Large intestine (tissue), 3 donors: ENCODE measurements around the gene CATSPERZ. TPM values are rescaled to one million over a fixed set of nuclear protein-coding genes. Genes with fewer than 3 reads are reported as not detected.
A peak's percentile ranks its signal among the peaks of the same experiment; 100 is the strongest.

Experiments used
- DNase-seq, 2 donors: peaks; one replicate each; pipeline versions ENCODE4 v3.0.0 to v3.0.0-alpha.2; 2013
- H3K27ac ChIP-seq: one replicate; pipeline ENCODE4 v1.5.1; 2013; ENCODE audit warnings: low read length
- H3K27me3 ChIP-seq: 2 replicates; pipeline ENCODE4 v1.6.1; 2013; ENCODE audit warnings: low read length; ENCODE audit not compliant: control insufficient read depth, insufficient read depth
- H3K36me3 ChIP-seq: 2 replicates; pipeline ENCODE4 v1.6.1; 2013; ENCODE audit warnings: low read length; ENCODE audit not compliant: control insufficient read depth, insufficient read depth
- H3K4me1 ChIP-seq: one replicate; pipeline ENCODE4 v1.6.1; 2013; ENCODE audit warnings: low read length; ENCODE audit not compliant: control insufficient read depth, insufficient read depth
- H3K4me3 ChIP-seq: one replicate; pipeline ENCODE4 v1.5.1; 2013; ENCODE audit warnings: low read length
- H3K9me3 ChIP-seq: one replicate; pipeline ENCODE4 v1.6.1; 2013; ENCODE audit warnings: mild to moderate bottlenecking, low read depth, low read length, moderate library complexity; ENCODE audit not compliant: control insufficient read depth
- WGBS: methylation state at CpG from one replicate; pipeline ENCODE4 v1.1.5; 2013; ENCODE audit warnings: low lambda C conversion rate; ENCODE audit not compliant: insufficient coverage; 5-methylcytosine and 5-hydroxymethylcytosine counted together
- polyA plus RNA-seq: library from polyadenylated mRNA; unstranded; fragments of 120-200 nt; gene quantifications from one replicate; pipeline ENCODE4 v1.2.1, GENCODE V29; 2013

The CATSPERZ gene
- polyA plus RNA-seq, 1 donor: 0.15 TPM

DNA sequence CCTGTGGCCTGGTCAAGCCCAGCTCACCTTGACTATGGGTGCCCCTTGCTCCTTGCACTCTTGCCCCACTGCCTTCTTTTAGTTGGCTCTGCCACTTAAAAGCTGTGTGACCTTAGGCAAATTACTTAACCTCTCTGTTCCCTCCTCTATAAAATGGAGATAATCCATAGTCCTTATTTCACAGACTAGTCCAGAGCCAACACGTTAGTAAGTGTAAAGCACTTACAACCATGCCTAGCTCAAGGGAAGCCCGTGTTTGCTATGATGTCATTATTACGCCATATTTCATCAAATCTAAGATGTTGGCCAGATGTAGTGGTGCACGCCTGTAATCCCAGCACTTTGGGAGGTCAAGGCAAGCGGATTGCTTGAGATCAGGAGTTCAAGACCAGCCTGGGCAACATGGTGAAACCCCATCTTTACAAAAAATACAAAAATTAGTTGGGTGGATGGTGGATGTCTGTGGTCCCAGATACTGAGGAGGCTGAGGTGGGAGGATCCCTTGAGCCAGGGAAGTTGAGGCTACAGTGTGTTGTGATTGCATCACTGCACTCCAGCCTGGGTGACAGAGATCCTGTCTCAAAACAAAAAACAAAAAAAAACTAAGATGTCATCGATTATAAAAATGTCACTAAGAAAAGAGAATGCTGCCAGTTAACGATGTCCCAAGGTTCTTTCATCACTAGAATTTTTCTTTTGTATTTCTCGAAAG, 37.5 kb downstream of the CATSPERZ start:
- Histone ChIP-seq H3K27ac (no peak overlapping the region), H3K36me3 (no peaks in the 10 kb centered on the region), H3K4me3 (no peak overlapping the region), H3K4me1 (peaks cover 23% of the 10 kb centered on the region), H3K27me3 (peaks cover 16% of the 10 kb centered on the region), H3K9me3 (peaks cover 4% of the 10 kb centered on the region)
- WGBS: 89% methylated on average over 4 of the region's 8 CpGs
- DNase-seq: no peak

DNA sequence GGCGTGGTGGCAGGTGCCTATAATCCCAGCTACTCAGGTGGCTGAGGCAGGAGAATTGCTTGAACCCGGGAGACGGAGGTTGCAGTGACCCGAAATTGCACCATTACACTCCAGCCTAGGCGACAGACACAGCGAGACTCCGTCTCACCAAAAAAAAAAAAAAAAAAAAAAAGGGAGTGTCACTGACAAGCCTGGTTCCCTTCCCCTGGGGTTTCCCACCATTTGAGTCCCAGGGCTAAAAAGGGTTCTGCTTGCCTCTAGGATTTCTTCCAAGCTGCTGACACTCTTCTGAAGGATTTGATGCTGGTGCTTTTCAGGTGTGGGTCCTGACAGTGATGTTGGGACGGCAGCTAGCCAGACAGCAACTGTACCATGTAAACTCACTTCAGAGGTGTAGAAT, 38.6 kb downstream of the CATSPERZ start:
- H3K4me1 ChIP-seq: peaks cover 32% of the 10 kb centered on the region
- WGBS: no CpG with 5 or more reads among the region's 8 CpGs
- no peak overlapping the region for H3K4me3 ChIP-seq
- no peaks in the 10 kb centered on the region for H3K36me3 ChIP-seq
- DNase-seq: no peak
- peaks cover 16% of the 10 kb centered on the region for H3K27me3 ChIP-seq
- H3K27ac ChIP-seq: no peak overlapping the region
- H3K9me3 ChIP-seq: peaks cover 4% of the 10 kb centered on the region

DNA sequence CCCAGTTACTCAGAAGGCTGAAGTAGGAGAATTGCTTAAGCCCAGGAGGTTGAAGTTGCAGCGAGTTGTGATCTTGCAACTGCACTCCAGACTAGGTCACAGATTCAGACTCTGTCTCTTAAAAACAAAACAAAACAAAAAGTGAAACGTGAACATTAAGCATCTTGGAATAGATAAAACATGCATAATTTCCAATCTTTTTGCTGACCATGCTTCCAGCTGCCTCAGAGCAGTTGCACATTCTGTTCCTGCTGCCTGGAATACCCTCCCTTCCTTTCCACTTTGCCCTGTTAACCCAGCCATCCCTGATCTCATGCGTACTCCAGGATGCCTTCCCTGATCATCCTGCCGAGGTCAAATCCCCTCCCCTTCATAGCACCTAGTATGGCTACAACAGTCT, 39.1 kb downstream of the CATSPERZ start:
- peaks cover 38% of the 10 kb centered on the region for H3K4me1 ChIP-seq
- no CpG with 5 or more reads among the region's 4 CpGs for WGBS
- no peak overlapping the region for H3K4me3 ChIP-seq
- H3K27ac ChIP-seq: no peak overlapping the region
- no peak for DNase-seq
- no peaks in the 10 kb centered on the region for H3K36me3 ChIP-seq
- H3K27me3 ChIP-seq: peaks cover 16% of the 10 kb centered on the region
- H3K9me3 ChIP-seq: peaks cover 4% of the 10 kb centered on the region

DNA sequence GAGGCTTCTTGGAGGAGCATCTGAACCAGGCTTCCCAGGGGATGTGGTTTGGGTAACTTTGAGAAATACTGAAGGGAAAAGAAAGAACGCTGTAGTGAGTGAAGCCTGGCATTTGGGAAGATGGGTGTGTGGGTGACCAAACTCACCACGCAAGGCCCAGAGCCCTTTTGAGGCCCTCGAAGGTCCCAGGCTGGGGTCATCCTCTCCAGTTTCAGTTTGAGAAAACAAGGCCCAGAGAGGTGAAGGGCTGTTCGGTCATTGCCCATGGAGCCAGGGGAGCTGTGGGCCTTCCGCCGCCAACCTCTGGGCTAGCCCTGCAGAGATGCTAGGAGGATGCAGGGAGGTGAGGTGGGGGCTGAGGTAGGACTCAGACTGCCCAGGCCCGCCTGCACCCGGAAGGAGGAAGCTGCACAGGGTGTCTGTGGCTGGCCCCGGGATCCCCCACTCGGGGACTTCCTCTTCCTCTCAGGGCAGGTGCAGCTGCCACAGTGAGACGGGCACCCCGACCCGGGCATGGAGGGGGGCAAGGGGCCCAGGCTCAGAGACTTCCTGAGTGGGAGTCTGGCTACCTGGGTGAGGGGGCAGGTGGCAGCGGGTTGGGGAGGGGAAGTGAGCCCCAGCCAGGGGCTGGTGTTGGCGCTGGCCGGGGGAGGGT, 39.7 kb downstream of the CATSPERZ start, which contains the start of gene CCDC88B:
TSS of gene CCDC88B (plus strand) at position 451 of the 655 bp plus-strand sequence. CDS start at position 514, 63 bp downstream.
- no peak for DNase-seq
- no peak within 1 kb of the TSS for H3K4me3 ChIP-seq
- no CpG with 5 or more reads among the region's 16 CpGs for WGBS
- H3K27ac ChIP-seq: no peak within 1 kb of the TSS
- peaks cover 4% of the 10 kb centered on the region for H3K9me3 ChIP-seq
- H3K4me1 ChIP-seq: peaks cover 36% of the 10 kb centered on the region
- no peaks in the 10 kb centered on the region for H3K36me3 ChIP-seq
- peaks cover 16% of the 10 kb centered on the region for H3K27me3 ChIP-seq

DNA sequence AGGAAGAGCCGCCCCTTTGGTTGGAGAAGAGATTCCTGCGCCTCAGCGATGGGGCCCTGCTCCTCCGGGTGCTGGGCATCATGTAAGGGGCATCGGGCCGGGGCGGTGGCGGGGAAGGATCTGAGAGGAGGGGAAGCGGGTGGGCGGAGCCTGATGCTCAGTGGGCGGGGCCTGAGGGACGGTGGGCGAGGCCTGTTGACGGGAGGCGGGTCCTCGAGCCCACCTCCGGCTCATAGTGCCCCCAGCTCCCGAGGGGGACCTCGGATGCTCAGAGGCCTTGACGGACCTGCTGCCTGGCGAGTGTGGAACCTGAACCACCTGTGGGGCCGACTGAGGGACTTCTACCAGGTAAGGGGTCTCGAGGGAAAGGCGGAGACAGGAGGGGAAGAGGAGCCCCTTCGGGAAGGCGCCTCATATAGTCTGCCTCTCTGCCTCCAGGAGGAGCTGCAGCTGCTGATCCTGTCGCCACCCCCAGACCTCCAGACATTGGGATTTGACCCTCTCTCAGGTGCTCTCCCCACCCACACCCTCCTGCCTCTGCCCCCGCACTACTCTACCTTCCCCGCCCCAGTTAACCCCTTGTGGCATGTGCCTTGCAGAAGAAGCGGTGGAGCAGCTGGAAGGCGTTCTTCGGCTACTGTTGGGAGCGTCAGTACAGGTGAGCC, 40.6 kb downstream of the CATSPERZ start:
- DNase-seq: no peak
- H3K27me3 ChIP-seq: peaks cover 16% of the 10 kb centered on the region
- H3K9me3 ChIP-seq: peaks cover 4% of the 10 kb centered on the region
- no peaks in the 10 kb centered on the region for H3K36me3 ChIP-seq
- no peak overlapping the region for H3K27ac ChIP-seq
- H3K4me3 ChIP-seq: no peak overlapping the region
- WGBS: no CpG with 5 or more reads among the region's 33 CpGs
- peaks cover 31% of the 10 kb centered on the region for H3K4me1 ChIP-seq

DNA sequence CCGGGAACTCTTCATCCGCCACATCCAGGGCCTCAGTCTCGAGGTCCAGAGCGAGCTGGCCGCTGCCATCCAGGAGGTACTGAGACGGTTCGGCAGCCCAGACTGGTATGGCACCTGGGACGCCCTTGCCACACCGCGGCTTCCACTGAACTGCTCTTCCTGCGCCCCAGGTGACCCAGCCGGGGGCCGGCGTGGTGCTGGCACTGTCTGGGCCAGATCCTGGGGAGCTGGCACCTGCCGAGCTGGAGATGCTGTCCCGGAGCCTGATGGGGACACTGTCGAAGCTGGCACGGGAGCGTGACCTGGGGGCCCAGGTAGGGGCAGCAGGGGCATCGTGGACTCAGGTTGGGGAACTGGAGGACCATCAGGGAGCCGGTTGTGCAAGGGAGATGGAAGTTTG, 41.3 kb downstream of the CATSPERZ start:
- no peak overlapping the region for H3K4me3 ChIP-seq
- H3K27ac ChIP-seq: no peak overlapping the region
- no CpG with 5 or more reads among the region's 21 CpGs for WGBS
- DNase-seq: no peak
- H3K27me3 ChIP-seq: peaks cover 16% of the 10 kb centered on the region
- H3K36me3 ChIP-seq: no peaks in the 10 kb centered on the region
- peaks cover 31% of the 10 kb centered on the region for H3K4me1 ChIP-seq
- H3K9me3 ChIP-seq: peaks cover 4% of the 10 kb centered on the region

DNA sequence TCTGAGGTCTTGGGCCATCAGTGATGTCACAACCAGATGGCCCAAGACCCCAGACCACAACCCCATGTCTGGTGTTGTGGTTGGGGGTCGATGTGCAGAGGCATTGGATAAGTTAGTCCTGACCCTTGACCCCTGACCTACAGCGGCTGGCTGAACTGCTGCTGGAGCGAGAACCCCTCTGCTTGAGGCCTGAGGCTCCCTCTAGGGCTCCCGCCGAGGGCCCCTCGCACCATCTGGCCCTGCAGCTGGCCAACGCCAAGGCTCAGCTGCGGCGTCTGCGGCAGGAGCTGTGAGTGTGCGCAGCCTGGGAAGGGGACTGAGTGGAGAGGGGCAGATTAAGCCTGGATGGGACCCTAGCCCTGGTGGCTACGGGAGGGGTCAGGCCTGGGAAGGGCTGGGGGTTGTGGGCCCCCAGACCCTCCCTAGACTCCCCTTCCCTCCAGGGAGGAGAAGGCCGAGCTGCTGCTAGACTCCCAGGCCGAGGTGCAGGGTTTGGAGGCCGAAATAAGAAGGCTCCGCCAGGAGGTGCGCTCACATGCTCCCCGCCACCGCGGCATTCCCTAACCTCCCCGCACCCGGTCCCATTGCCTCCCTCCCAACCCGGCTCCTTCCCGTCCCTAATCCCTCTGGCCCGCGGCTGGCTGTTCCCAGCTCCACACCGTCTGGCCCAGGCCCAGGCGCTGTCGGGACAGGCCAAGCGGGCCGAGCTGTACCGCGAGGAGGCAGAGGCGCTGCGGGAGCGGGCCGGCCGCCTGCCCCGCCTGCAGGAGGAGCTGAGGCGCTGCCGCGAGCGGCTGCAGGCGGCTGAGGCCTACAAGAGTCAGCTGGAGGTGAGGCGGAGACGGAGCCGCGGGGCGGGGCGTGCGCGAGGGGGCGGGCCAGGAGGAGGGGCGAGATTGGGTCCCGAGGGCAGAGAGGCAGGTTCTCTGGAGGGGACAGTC, 42.0 kb downstream of the CATSPERZ start:
- peaks cover 31% of the 10 kb centered on the region for H3K4me1 ChIP-seq
- H3K4me3 ChIP-seq: peak overlapping the region; percentile 43
- WGBS: 40% methylated on average over 1 of the region's 55 CpGs
- peaks cover 16% of the 10 kb centered on the region for H3K27me3 ChIP-seq
- peaks cover 4% of the 10 kb centered on the region for H3K9me3 ChIP-seq
- DNase-seq: peak; percentile 88 to 92
- H3K36me3 ChIP-seq: no peaks in the 10 kb centered on the region
- peak overlapping the region; percentile 14 for H3K27ac ChIP-seq

DNA sequence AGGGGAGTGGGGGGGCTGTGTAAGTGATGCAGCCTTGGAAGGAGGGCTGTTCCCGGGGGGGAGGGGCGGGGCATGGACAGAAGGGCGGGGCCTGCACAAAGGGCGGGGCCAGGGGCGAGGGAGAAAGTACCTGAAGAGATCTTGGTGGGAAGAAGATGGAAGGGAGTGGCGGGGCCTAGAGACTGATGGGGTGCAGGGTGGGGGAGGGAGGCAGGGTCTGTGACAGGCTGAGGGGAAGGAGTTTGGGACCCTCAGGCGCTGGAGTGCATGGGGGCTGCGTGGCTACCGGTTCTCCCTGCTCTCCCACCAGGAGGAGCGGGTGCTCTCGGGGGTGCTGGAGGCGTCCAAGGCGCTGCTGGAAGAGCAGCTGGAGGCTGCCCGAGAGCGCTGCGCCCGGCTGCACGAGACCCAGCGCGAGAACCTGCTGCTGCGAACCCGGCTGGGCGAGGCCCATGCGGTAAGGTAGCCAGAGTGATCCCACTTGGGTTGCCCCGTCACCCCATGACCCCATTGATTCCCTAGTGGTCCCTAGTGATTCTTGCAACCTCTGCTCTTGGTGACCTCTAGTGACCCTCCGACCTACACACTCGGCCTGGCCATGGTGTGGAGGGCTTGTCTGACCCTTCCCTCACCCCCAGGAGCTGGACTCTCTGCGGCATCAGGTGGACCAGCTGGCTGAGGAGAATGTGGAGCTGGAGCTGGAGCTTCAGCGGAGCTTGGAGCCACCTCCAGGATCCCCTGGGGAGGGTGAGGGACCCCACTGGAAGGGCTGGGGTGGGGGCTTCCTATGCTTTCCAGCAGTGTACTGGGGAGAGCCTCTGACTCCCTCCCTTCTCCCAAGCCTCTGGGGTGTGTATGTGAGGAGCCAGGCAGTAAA, 42.9 kb downstream of the CATSPERZ start:
- H3K27me3 ChIP-seq: peaks cover 16% of the 10 kb centered on the region
- peak overlapping the region; percentile 10 for H3K4me3 ChIP-seq
- H3K4me1 ChIP-seq: peaks cover 31% of the 10 kb centered on the region
- H3K9me3 ChIP-seq: peaks cover 4% of the 10 kb centered on the region
- H3K36me3 ChIP-seq: no peaks in the 10 kb centered on the region
- no CpG with 5 or more reads among the region's 29 CpGs for WGBS
- H3K27ac ChIP-seq: no peak overlapping the region
- no peak for DNase-seq

DNA sequence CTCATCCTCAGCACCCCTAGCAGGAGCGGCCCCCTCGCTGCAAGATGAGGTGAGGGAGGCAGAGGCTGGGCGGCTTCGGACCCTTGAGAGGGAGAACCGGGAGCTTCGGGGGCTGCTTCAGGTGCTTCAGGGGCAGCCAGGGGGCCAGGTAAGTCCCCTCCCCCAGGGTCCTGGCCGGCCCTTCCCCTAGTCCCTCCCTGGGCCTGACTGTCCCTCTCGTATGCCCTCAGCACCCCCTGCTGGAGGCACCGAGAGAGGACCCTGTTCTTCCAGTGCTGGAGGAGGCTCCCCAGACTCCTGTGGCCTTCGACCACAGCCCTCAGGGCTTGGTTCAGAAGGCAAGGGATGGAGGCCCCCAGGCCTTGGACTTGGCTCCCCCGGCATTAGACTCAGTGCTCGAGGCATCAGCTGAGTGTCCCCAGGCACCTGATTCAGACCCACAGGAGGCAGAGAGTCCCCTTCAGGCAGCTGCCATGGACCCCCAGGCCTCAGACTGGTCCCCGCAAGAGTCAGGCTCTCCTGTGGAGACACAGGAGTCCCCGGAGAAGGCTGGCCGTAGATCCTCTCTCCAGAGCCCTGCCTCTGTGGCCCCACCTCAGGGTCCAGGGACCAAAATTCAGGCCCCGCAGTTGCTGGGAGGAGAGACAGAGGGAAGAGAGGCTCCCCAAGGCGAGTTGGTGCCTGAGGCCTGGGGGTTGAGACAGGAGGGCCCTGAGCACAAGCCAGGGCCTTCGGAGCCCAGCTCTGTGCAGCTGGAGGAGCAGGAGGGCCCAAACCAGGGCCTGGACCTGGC, 43.8 kb downstream of the CATSPERZ start:
- DNase-seq: peak; percentile 69 to 76
- Histone ChIP-seq H3K9me3 (peaks cover 4% of the 10 kb centered on the region), H3K4me3 (no peak overlapping the region), H3K4me1 (peaks cover 31% of the 10 kb centered on the region), H3K36me3 (no peaks in the 10 kb centered on the region), H3K27me3 (peaks cover 16% of the 10 kb centered on the region), H3K27ac (peak overlapping the region; percentile 2)
- no CpG with 5 or more reads among the region's 18 CpGs for WGBS
